Measurements from ENCODE around the gene COL28A1. TPM values are rescaled to one million over a fixed set of nuclear protein-coding genes. Genes with fewer than 3 reads are reported as not detected.

Gene COL28A1
- total and polyA plus RNA-seq, 2 experiments from 2014 or later, result 0.31 to 0.70 TPM

DNA sequence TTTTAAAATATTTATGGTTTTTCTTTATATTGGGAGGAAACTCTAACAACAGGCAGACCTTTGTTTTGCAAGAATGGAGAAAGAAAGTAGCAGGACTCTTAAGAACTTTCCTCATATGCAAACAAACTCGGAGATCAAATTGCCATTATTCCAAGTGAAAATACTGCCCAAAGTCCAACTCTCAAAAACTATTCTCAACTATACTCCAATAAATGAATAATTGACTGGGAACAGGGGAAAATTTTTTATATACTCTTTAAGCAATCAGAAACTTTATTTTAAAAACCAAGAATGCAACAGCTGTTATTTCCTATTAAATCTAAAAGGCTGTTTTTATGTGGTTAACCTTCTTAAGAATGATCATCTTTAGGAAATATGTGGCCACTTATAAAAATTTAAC lies 101.9 kb downstream of the COL28A1 start:
- Histone ChIP-seq H3K27ac (ENCODE audit: low read depth) (no peak overlapping the region), H3K4me1 (ENCODE audit: insufficient read depth) (peaks cover 36% of the 10 kb centered on the region), H4K20me1 (replicated peaks; ENCODE audit: insufficient read depth) (no peaks in the 10 kb centered on the region), H3K4me3 (peak overlapping the region; percentile 30), H3F3A (replicated peaks; ENCODE audit: low read depth) (no peaks in the 10 kb centered on the region), H3K9me2 (ENCODE audit: insufficient read depth) (no peaks in the 10 kb centered on the region; the same call in 1 of the 2 replicates), H3K4me2 (peak overlapping the region; percentile 67), H3K79me2 (replicated peaks; ENCODE audit: insufficient read depth) (no peaks in the 10 kb centered on the region), H3K36me3 (ENCODE audit: insufficient read depth) (no peaks in the 10 kb centered on the region), H3K27me3 (ENCODE audit: insufficient read depth) (no peaks in the 10 kb centered on the region), H2AFZ (peak overlapping the region; percentile 4; the same call in 1 of the 2 replicates)
- Mint-ChIP-seq H3K36me3 (ENCODE audit: low read depth) (peaks cover 4% of the 10 kb centered on the region; the same call in 1 of the 3 replicates), H3K27ac (peak overlapping the region; percentile 41), H3K27me3 (ENCODE audit: insufficient read depth, low read depth, poor library complexity) (no peaks in the 10 kb centered on the region), H3K4me3 (peak overlapping the region; percentile 15; the same call in 1 of the 3 replicates), H3K4me1 (peaks cover 44% of the 10 kb centered on the region), H3K9me3 (no peaks in the 10 kb centered on the region)
- ATAC-seq, result no peak
- DNase-seq (ENCODE audit: low spot score), result no peak
- TF ChIP-seq POLR2AphosphoS5 (IDR thresholded peaks at IDR 0.05; ENCODE audit: low read depth) (no peak), CREB1 (CRISPR knock-in tag; IDR thresholded peaks at IDR 0.05; ENCODE audit: low read depth) (no peak), STAT1 (IDR thresholded peaks at IDR 0.05; ENCODE audit: unreplicated experiment) (no peak), JUNB (IDR thresholded peaks at IDR 0.05; ENCODE audit: unreplicated experiment) (no peak), EZH2 (IDR thresholded peaks at IDR 0.05; ENCODE audit: low read depth, unreplicated experiment) (no peak), EZH2phosphoT487 (IDR thresholded peaks at IDR 0.05; ENCODE audit: unreplicated experiment) (no peak), NANOG (IDR thresholded peaks at IDR 0.05; ENCODE audit: borderline replicate concordance) (no peak; the same call in 1 of the 2 replicates), ZNF331 (CRISPR knock-in tag; IDR thresholded peaks at IDR 0.05; ENCODE audit: low read depth) (no peak), ZNF114 (CRISPR knock-in tag; IDR thresholded peaks at IDR 0.05) (no peak)
- TF ChIP-seq, protein P1, sequence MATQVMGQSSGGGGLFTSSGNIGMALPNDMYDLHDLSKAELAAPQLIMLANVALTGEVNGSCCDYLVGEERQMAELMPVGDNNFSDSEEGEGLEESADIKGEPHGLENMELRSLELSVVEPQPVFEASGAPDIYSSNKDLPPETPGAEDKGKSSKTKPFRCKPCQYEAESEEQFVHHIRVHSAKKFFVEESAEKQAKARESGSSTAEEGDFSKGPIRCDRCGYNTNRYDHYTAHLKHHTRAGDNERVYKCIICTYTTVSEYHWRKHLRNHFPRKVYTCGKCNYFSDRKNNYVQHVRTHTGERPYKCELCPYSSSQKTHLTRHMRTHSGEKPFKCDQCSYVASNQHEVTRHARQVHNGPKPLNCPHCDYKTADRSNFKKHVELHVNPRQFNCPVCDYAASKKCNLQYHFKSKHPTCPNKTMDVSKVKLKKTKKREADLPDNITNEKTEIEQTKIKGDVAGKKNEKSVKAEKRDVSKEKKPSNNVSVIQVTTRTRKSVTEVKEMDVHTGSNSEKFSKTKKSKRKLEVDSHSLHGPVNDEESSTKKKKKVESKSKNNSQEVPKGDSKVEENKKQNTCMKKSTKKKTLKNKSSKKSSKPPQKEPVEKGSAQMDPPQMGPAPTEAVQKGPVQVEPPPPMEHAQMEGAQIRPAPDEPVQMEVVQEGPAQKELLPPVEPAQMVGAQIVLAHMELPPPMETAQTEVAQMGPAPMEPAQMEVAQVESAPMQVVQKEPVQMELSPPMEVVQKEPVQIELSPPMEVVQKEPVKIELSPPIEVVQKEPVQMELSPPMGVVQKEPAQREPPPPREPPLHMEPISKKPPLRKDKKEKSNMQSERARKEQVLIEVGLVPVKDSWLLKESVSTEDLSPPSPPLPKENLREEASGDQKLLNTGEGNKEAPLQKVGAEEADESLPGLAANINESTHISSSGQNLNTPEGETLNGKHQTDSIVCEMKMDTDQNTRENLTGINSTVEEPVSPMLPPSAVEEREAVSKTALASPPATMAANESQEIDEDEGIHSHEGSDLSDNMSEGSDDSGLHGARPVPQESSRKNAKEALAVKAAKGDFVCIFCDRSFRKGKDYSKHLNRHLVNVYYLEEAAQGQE (IDR thresholded peaks at IDR 0.05; ENCODE audit: unreplicated experiment), result no peak
- TF ChIP-seq, protein P2, sequence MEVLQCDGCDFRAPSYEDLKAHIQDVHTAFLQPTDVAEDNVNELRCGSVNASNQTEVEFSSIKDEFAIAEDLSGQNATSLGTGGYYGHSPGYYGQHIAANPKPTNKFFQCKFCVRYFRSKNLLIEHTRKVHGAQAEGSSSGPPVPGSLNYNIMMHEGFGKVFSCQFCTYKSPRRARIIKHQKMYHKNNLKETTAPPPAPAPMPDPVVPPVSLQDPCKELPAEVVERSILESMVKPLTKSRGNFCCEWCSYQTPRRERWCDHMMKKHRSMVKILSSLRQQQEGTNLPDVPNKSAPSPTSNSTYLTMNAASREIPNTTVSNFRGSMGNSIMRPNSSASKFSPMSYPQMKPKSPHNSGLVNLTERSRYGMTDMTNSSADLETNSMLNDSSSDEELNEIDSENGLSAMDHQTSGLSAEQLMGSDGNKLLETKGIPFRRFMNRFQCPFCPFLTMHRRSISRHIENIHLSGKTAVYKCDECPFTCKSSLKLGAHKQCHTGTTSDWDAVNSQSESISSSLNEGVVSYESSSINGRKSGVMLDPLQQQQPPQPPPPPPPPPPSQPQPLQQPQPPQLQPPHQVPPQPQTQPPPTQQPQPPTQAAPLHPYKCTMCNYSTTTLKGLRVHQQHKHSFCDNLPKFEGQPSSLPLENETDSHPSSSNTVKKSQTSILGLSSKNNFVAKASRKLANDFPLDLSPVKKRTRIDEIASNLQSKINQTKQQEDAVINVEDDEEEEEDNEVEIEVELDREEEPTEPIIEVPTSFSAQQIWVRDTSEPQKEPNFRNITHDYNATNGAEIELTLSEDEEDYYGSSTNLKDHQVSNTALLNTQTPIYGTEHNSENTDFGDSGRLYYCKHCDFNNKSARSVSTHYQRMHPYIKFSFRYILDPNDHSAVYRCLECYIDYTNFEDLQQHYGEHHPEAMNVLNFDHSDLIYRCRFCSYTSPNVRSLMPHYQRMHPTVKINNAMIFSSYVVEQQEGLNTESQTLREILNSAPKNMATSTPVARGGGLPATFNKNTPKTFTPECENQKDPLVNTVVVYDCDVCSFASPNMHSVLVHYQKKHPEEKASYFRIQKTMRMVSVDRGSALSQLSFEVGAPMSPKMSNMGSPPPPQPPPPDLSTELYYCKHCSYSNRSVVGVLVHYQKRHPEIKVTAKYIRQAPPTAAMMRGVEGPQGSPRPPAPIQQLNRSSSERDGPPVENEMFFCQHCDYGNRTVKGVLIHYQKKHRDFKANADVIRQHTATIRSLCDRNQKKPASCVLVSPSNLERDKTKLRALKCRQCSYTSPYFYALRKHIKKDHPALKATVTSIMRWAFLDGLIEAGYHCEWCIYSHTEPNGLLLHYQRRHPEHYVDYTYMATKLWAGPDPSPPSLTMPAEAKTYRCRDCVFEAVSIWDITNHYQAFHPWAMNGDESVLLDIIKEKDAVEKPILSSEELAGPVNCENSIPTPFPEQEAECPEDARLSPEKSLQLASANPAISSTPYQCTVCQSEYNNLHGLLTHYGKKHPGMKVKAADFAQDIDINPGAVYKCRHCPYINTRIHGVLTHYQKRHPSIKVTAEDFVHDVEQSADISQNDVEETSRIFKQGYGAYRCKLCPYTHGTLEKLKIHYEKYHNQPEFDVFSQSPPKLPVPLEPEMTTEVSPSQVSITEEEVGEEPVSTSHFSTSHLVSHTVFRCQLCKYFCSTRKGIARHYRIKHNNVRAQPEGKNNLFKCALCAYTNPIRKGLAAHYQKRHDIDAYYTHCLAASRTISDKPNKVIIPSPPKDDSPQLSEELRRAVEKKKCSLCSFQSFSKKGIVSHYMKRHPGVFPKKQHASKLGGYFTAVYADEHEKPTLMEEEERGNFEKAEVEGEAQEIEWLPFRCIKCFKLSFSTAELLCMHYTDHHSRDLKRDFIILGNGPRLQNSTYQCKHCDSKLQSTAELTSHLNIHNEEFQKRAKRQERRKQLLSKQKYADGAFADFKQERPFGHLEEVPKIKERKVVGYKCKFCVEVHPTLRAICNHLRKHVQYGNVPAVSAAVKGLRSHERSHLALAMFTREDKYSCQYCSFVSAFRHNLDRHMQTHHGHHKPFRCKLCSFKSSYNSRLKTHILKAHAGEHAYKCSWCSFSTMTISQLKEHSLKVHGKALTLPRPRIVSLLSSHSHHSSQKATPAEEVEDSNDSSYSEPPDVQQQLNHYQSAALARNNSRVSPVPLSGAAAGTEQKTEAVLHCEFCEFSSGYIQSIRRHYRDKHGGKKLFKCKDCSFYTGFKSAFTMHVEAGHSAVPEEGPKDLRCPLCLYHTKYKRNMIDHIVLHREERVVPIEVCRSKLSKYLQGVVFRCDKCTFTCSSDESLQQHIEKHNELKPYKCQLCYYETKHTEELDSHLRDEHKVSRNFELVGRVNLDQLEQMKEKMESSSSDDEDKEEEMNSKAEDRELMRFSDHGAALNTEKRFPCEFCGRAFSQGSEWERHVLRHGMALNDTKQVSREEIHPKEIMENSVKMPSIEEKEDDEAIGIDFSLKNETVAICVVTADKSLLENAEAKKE (CRISPR knock-in tag; IDR thresholded peaks at IDR 0.05), result no peak
- TF ChIP-seq, protein P3, sequence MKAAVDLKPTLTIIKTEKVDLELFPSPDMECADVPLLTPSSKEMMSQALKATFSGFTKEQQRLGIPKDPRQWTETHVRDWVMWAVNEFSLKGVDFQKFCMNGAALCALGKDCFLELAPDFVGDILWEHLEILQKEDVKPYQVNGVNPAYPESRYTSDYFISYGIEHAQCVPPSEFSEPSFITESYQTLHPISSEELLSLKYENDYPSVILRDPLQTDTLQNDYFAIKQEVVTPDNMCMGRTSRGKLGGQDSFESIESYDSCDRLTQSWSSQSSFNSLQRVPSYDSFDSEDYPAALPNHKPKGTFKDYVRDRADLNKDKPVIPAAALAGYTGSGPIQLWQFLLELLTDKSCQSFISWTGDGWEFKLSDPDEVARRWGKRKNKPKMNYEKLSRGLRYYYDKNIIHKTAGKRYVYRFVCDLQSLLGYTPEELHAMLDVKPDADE (IDR thresholded peaks at IDR 0.05), result no peak
